NCI-H526 (cell line): ENCODE results near the gene BCDIN3D.
"Not testable (repeated sequence)": the region's sequence is repeated elsewhere in the genome, so short reads cannot be mapped to it uniquely, and the experiment has no call there.

Experiments
- DNase-seq, 2 experiments: peaks; one replicate each; lab custom pipeline; 2025; lab: John Stamatoyannopoulos, UW

BCDIN3D gene

GRCh38 chr12:49842519-49843352 lies at the start of gene BCDIN3D:
Gene BCDIN3D (minus strand): TSS chr12:49843106. CDS start chr12:49843087, 19 bp downstream.
- DNase-seq: peak; percentile 72 to 92

DNA sequence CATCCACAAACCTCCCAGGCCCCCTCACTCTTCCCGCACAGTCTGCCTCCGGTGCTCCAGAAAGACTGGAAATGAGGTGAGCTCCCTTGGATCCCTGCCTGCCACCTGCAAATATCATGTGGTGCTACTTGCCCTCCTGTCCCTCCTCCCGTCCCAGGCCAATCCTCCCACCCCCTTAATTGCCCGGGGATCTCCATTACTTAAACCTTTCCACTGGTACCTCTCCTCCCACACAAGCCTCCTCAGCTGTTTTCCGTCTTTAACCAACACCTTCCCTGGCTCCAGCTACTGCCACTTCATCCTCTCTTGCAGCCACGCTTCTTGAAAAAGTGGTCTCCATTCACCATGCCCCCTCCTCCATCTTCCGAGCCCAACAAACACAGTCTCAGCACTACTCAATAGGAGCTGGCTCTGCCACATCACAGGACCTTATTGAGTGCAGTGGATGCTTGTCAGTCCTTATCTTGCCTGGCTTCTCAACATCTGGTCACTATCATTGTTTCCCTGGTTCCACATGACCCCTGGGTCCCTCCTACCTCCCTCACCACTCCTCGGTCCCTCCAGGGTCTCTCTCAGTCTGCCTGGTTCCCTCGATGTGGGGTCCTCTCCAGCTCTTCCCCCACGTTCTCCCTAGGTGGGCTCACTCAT lies 49.3 kb upstream of the BCDIN3D start:
- DNase-seq: no peak

DNA sequence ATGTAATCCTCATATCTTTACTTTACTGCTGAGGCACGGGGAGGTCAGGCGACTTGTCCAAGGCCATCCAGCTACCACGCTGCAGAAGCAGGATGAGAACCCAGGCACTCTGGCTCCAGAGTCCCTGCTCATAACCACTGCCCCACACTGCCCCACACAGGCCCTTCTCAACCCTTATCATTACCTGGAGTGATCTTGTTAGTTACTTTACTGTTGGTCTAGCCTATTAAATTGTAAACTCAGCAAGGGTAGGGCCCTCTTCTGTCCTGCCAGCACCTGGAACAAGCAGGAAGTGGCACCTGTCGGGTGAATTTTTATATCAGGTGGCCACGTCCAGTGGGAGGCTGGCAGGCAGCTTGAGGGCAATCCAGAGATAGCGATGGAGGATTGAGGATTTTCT lies 48.6 kb upstream of the BCDIN3D start:
- DNase-seq: no peak

- no peak for DNase-seq
Measured at GRCh38 chr12:49891012-49891411, 48.1 kb upstream of the BCDIN3D start.

DNA sequence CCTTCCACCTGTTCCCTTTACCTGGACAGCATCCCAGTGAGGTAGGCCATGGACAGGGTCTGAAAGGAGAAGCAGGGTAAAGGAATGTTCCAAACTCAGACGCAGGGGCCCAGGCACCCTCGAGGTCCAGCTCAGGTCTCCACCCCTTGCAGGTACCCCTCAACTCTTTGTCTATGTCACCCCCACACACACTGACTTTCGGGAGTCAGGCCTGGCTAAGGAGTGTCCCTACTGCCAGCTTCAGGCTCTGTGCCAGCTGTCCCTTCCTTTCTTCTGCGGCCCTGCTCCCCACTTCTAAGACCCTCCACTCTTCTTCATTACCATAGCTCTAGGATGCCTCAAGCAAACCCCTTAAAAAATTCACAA lies 47.2 kb upstream of the BCDIN3D start:
- DNase-seq: no peak

- no peak for DNase-seq
Measured at GRCh38 chr12:49889361-49890095, 46.6 kb upstream of the BCDIN3D start.

GRCh38 chr12:49888461-49889151 lies 45.7 kb upstream of the BCDIN3D start:
- peak in 1 of 2 experiments; percentile 29 for DNase-seq

GRCh38 chr12:49887536-49888401 lies 44.9 kb upstream of the BCDIN3D start:
- DNase-seq: no peak

DNA sequence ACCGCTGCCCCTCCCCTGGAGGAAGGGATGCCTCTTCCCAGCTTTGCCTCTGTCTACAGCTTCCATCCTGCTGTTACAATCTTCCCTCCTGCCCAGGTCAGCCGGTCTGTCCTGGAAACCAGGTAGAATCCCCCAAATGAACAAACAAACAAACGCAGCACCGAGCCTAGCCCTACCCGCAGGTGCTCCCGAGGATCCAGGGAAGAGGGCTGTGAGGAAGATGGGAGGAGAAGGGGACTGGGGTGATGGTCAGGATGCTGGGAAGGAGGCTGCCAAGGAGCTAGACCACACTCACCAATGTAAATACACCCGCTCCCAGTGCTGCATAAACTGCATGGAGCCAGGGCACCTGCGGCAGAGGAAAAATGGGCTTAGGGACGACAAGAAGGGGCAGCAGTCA lies 44.2 kb upstream of the BCDIN3D start:
- no peak for DNase-seq

DNA sequence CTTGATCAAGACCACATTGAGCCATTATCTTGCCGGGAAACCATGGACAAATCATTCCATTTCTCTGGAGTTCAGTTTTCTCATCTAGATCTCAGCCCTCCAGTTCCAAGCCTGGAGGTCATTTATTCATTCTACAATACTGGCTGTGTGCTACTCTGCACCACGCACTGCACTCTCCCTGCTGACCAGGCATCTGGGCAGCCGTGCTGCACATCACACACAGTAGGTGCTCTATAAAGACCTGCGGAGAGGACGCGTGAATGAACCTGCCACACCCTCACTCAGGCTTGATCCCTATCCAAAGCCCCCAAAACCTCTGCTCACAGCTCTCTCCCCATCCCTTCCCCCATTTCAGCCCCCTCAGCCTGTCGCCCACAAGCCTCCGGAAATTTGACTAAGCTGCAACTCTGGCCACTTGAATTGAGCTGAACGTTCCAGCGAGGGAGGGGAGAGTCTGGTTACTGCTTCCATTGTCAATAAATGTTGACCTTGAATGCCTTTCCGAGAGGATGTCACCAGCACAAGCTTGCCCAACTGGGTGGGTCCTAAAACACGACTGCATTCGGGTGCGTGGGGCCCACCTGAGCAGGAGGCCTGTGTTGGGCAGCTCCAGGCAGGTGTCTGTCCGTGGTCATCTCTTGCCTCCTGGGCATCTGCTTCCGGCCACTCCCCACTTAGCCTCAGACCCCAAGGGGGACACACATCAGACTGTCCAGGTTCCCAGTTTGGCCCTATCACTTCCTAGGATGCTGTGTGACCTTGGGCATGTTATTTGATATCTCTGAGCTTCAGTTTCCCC lies 43.0 kb upstream of the BCDIN3D start:
- DNase-seq: no peak

- peak in 1 of 2 experiments; percentile 52 for DNase-seq
Measured at GRCh38 chr12:49885118-49885517, 42.2 kb upstream of the BCDIN3D start.

DNA sequence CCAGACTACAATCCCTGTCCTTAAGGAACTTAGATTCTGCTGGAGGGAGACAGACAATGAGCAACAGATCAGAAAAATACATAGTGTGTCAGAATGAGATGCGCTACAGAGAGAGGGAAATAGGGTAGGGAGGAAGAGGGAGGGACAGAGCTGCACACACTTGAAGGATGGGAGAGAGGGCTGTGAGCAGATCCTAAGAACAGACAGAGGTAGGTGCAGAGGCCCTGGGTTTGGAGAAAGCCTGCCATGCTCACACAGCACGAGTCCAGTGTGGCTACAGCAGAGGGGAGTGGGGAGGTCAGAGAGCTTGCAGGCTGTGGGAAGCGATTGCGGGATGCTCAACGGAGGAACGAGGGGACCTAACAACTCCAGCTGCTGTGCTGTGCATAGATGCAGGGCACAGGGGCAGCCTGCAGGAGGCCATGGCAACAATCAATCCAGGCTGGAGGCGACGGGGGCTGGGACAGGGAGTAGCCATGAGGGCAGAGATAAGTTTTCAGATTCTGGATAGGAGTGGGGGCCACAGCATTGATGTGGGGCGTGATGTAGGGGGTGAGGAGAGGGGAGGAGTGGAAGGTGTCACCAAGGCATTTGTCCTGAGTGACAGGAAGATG lies 40.1 kb upstream of the BCDIN3D start:
- no peak for DNase-seq

DNA sequence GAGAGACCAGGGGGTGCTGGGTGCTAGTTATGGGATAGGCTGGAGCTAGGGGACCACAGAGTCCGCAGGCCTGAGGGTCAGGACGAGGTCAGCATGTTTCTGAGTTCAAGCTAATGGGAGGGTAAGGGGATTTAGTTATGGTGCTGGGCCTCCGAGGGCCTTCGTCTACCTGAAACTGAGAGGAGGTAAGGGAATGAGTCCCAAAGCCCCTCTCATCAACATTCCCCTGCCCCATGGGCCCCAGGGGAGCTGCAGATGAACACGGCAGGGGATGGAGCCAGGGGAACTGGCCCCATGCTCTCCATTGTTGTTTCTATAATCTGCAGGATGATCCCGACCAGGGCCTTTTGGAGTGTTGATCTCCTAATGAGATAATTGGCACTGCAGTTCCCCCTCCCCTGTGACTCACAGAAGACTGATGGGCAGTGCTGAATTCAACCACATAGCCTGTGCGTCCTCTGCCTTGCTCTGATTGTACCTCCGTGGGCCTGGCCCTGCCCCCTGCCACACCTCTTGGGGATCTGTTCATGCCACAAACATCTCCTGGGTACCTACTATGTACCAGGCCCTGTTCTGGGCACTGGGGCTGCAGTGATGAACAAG lies 39.4 kb upstream of the BCDIN3D start:
- DNase-seq: no peak

GRCh38 chr12:49881415-49882247 lies 38.7 kb upstream of the BCDIN3D start:
- no peak for DNase-seq

- DNase-seq: no peak
Measured at GRCh38 chr12:49880756-49881414, 38.0 kb upstream of the BCDIN3D start.

- not testable (repeated sequence) for DNase-seq
Measured at GRCh38 chr12:49879065-49879464, 36.2 kb upstream of the BCDIN3D start.

- DNase-seq: no peak
Measured at GRCh38 chr12:49878021-49878420, 35.1 kb upstream of the BCDIN3D start.

- DNase-seq: no peak
Measured at GRCh38 chr12:49877066-49877465, 34.2 kb upstream of the BCDIN3D start.
